MM.1S (cell line): ENCODE data around the gene MYMK.

Experiments used
- CTCF ChIP-seq: fragments of 300-600 bp; sonication (generic); IDR thresholded peaks from 2 replicates; pipeline ENCODE4 v1.5.1; 2016; ENCODE audit warnings: antibody characterized with exemption, low read length, mixed read lengths
- EZH2phosphoT487 ChIP-seq: fragments of 300-600 bp; sonication (generic); IDR thresholded peaks from 2 replicates; pipeline ENCODE4 v1.6.1; 2018; ENCODE audit warnings: antibody characterized with exemption, low read length

DNA sequence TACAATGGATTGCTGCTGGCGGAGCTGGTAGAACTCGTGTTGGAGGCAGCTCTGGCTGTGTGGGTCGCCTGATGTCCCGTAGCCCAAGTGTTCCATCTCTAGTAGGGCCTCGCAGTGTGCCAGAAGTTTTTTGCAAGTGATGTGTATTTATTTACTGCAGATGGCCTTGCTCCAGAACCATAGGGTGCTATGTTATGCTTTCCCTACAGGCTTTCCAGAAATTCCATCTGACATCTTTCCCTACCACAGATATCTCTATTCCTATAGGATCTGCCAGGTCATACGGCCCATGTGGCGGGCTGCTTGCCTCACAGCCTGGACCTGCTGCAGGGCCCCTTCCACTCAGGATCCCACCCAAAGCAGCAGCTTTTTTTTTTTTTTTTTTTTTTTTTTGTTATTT is 26.7 kb upstream of the MYMK start:
- TF ChIP-seq CTCF, result no peak
- TF ChIP-seq EZH2phosphoT487, result no peak
